ENCODE results near the gene NFATC2.
A peak's percentile ranks its signal among the peaks of the same experiment; 100 is the strongest.

The NFATC2 gene

GRCh38 chr20:51420111-51420510 is 122.4 kb downstream of the NFATC2 start:
- Histone ChIP-seq H3K27me3 (ENCODE audit: insufficient read depth, poor library complexity, severe bottlenecking) (no peaks in the 10 kb centered on the region), H3K4me3 (replicated peaks; ENCODE audit: insufficient read depth, low read length) (no peak overlapping the region), H3K27ac (replicated peaks) (no peak overlapping the region)
- TF ChIP-seq SPI1 (IDR thresholded peaks at IDR 0.05; ENCODE audit: borderline replicate concordance, low read depth), result no peak
- no peak for TF ChIP-seq POLR2AphosphoS5 (IDR thresholded peaks at IDR 0.05; ENCODE audit: low read depth)
- no peak for TF ChIP-seq GABPA (IDR thresholded peaks at IDR 0.05; ENCODE audit: low read depth)
- TF ChIP-seq, protein P1, sequence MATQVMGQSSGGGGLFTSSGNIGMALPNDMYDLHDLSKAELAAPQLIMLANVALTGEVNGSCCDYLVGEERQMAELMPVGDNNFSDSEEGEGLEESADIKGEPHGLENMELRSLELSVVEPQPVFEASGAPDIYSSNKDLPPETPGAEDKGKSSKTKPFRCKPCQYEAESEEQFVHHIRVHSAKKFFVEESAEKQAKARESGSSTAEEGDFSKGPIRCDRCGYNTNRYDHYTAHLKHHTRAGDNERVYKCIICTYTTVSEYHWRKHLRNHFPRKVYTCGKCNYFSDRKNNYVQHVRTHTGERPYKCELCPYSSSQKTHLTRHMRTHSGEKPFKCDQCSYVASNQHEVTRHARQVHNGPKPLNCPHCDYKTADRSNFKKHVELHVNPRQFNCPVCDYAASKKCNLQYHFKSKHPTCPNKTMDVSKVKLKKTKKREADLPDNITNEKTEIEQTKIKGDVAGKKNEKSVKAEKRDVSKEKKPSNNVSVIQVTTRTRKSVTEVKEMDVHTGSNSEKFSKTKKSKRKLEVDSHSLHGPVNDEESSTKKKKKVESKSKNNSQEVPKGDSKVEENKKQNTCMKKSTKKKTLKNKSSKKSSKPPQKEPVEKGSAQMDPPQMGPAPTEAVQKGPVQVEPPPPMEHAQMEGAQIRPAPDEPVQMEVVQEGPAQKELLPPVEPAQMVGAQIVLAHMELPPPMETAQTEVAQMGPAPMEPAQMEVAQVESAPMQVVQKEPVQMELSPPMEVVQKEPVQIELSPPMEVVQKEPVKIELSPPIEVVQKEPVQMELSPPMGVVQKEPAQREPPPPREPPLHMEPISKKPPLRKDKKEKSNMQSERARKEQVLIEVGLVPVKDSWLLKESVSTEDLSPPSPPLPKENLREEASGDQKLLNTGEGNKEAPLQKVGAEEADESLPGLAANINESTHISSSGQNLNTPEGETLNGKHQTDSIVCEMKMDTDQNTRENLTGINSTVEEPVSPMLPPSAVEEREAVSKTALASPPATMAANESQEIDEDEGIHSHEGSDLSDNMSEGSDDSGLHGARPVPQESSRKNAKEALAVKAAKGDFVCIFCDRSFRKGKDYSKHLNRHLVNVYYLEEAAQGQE (IDR thresholded peaks at IDR 0.05; ENCODE audit: insufficient replicate concordance, low read depth), result no peak
- DNase-seq (ENCODE audit: low read depth in 1 of 2, low spot score in 1 of 2), result peak in 1 of 2 experiments; percentile 14

- Histone ChIP-seq H3K4me3 (replicated peaks; ENCODE audit: insufficient read depth, low read length) (no peak overlapping the region), H3K27ac (replicated peaks) (no peak overlapping the region), H3K27me3 (ENCODE audit: insufficient read depth, poor library complexity, severe bottlenecking) (no peaks in the 10 kb centered on the region)
- TF ChIP-seq, protein P2, sequence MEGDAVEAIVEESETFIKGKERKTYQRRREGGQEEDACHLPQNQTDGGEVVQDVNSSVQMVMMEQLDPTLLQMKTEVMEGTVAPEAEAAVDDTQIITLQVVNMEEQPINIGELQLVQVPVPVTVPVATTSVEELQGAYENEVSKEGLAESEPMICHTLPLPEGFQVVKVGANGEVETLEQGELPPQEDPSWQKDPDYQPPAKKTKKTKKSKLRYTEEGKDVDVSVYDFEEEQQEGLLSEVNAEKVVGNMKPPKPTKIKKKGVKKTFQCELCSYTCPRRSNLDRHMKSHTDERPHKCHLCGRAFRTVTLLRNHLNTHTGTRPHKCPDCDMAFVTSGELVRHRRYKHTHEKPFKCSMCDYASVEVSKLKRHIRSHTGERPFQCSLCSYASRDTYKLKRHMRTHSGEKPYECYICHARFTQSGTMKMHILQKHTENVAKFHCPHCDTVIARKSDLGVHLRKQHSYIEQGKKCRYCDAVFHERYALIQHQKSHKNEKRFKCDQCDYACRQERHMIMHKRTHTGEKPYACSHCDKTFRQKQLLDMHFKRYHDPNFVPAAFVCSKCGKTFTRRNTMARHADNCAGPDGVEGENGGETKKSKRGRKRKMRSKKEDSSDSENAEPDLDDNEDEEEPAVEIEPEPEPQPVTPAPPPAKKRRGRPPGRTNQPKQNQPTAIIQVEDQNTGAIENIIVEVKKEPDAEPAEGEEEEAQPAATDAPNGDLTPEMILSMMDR (IDR thresholded peaks at IDR 0.05; ENCODE audit: insufficient read depth, low read length), result no peak
- TF ChIP-seq SPI1 (IDR thresholded peaks at IDR 0.05; ENCODE audit: borderline replicate concordance, low read depth) (no peak), POLR2AphosphoS5 (IDR thresholded peaks at IDR 0.05; ENCODE audit: low read depth) (no peak), GABPA (IDR thresholded peaks at IDR 0.05; ENCODE audit: low read depth) (no peak)
- TF ChIP-seq, protein P1 (IDR thresholded peaks at IDR 0.05; ENCODE audit: insufficient replicate concordance, low read depth), result no peak
- no peak for DNase-seq (ENCODE audit: low read depth in 1 of 2, low spot score in 1 of 2)
Observed at GRCh38 chr20:51419646-51420045, 122.9 kb downstream of the NFATC2 start.

GRCh38 chr20:51419231-51419630 is 123.3 kb downstream of the NFATC2 start:
- TF ChIP-seq GABPA (IDR thresholded peaks at IDR 0.05; ENCODE audit: low read depth) (no peak), POLR2AphosphoS5 (IDR thresholded peaks at IDR 0.05; ENCODE audit: low read depth) (no peak), SPI1 (IDR thresholded peaks at IDR 0.05; ENCODE audit: borderline replicate concordance, low read depth) (no peak)
- TF ChIP-seq, protein P2 (IDR thresholded peaks at IDR 0.05; ENCODE audit: insufficient read depth, low read length), result no peak
- TF ChIP-seq, protein P1 (IDR thresholded peaks at IDR 0.05; ENCODE audit: insufficient replicate concordance, low read depth), result no peak
- Histone ChIP-seq H3K4me3 (replicated peaks; ENCODE audit: insufficient read depth, low read length) (no peak overlapping the region), H3K27ac (replicated peaks) (no peak overlapping the region), H3K27me3 (ENCODE audit: insufficient read depth, poor library complexity, severe bottlenecking) (no peaks in the 10 kb centered on the region)
- DNase-seq (ENCODE audit: low read depth in 1 of 2, low spot score in 1 of 2), result peak; percentile 28 to 32

All from HL-60 (cell line).